ENCODE measurements around the gene KRTAP11-1. TPM values are rescaled to one million over a fixed set of nuclear protein-coding genes. Genes with fewer than 3 reads are reported as not detected.

The KRTAP11-1 gene
- total and polyA plus RNA-seq, 2 experiments from 2014 or later, result not detected

GRCh38 chr21:30917557-30917956, 36.2 kb upstream of the KRTAP11-1 start:
- DNase-seq (ENCODE audit: low spot score), result no peak
- Histone ChIP-seq H3K9me3 (ENCODE audit: low read depth) (no peaks in the 10 kb centered on the region), H3K27ac (no peak overlapping the region), H2AFZ (no peak overlapping the region), H3K27me3 (no peaks in the 10 kb centered on the region), H3K4me1 (ENCODE audit: insufficient read depth) (no peaks in the 10 kb centered on the region), H3K4me3 (no peak overlapping the region), H3K9me2 (replicated peaks; ENCODE audit: insufficient read depth) (no peaks in the 10 kb centered on the region), H3K36me3 (replicated peaks; ENCODE audit: insufficient read depth, low read depth) (no peaks in the 10 kb centered on the region), H3K79me2 (no peaks in the 10 kb centered on the region), H4K20me1 (ENCODE audit: insufficient read depth, poor library complexity, severe bottlenecking) (no peaks in the 10 kb centered on the region), H3K4me2 (no peak overlapping the region)
- WGBS (ENCODE audit: low lambda C conversion rate, missing lambda C conversion rate), result 95% methylated on average over 1 of the region's 1 CpG
- TF ChIP-seq EZH2 (IDR thresholded peaks at IDR 0.05; ENCODE audit: borderline replicate concordance) (no peak), EZH2phosphoT487 (IDR thresholded peaks at IDR 0.05; ENCODE audit: low read depth, severe bottlenecking, unreplicated experiment) (no peak), CTCF (IDR thresholded peaks at IDR 0.05; ENCODE audit: poor library complexity) (no peak)

DNA sequence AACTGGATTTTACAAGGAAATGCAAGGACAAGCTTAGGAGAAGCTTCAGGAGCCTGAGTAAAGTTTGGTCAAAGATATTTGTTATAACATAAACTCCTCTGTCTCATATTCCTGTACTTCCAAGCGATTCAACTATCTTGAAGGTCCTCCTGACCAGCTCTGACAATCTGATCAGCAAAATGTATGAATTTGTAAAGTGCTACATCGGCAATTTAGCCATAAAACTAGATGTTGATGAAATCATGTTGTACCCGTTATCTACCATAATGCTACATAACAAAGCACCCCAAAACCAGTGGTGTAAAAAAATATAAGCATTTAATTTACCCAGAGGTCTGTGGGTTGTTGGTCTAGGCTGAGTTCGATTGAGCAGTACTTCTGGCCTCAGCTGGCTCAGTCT, 19.5 kb upstream of the KRTAP11-1 start:
- no peak for DNase-seq (ENCODE audit: low spot score)
- TF ChIP-seq EZH2 (IDR thresholded peaks at IDR 0.05; ENCODE audit: borderline replicate concordance) (no peak), CTCF (IDR thresholded peaks at IDR 0.05; ENCODE audit: poor library complexity) (no peak), EZH2phosphoT487 (IDR thresholded peaks at IDR 0.05; ENCODE audit: low read depth, severe bottlenecking, unreplicated experiment) (no peak)
- no peaks in the 10 kb centered on the region for H3K36me3 ChIP-seq (replicated peaks; ENCODE audit: insufficient read depth, low read depth)
- no peaks in the 10 kb centered on the region for H3K4me1 ChIP-seq (ENCODE audit: insufficient read depth)
- H3K27me3 ChIP-seq, result no peaks in the 10 kb centered on the region
- H3K9me3 ChIP-seq (ENCODE audit: low read depth), result no peaks in the 10 kb centered on the region
- H3K4me3 ChIP-seq, result no peak overlapping the region
- H3K9me2 ChIP-seq (replicated peaks; ENCODE audit: insufficient read depth), result no peaks in the 10 kb centered on the region
- H3K27ac ChIP-seq, result no peak overlapping the region
- H3K4me2 ChIP-seq, result no peak overlapping the region
- no peaks in the 10 kb centered on the region for H3K79me2 ChIP-seq
- WGBS (ENCODE audit: low lambda C conversion rate, missing lambda C conversion rate), result 72% methylated on average over 4 of the region's 4 CpGs
- no peaks in the 10 kb centered on the region for H4K20me1 ChIP-seq (ENCODE audit: insufficient read depth, poor library complexity, severe bottlenecking)
- H2AFZ ChIP-seq, result no peak overlapping the region

- Histone ChIP-seq H2AFZ (no peak overlapping the region), H3K4me2 (no peak overlapping the region), H4K20me1 (ENCODE audit: insufficient read depth, poor library complexity, severe bottlenecking) (no peaks in the 10 kb centered on the region), H3K9me2 (replicated peaks; ENCODE audit: insufficient read depth) (no peaks in the 10 kb centered on the region), H3K9me3 (ENCODE audit: low read depth) (no peaks in the 10 kb centered on the region), H3K4me3 (no peak overlapping the region), H3K27me3 (no peaks in the 10 kb centered on the region), H3K79me2 (no peaks in the 10 kb centered on the region), H3K36me3 (replicated peaks; ENCODE audit: insufficient read depth, low read depth) (no peaks in the 10 kb centered on the region), H3K4me1 (ENCODE audit: insufficient read depth) (no peaks in the 10 kb centered on the region), H3K27ac (no peak overlapping the region)
- TF ChIP-seq CTCF (IDR thresholded peaks at IDR 0.05; ENCODE audit: poor library complexity), result no peak
- no peak for TF ChIP-seq EZH2phosphoT487 (IDR thresholded peaks at IDR 0.05; ENCODE audit: low read depth, severe bottlenecking, unreplicated experiment)
- no peak for TF ChIP-seq EZH2 (IDR thresholded peaks at IDR 0.05; ENCODE audit: borderline replicate concordance)
- WGBS (ENCODE audit: low lambda C conversion rate, missing lambda C conversion rate), result 87% methylated on average over 8 of the region's 8 CpGs
- no peak for DNase-seq (ENCODE audit: low spot score)
Observed at GRCh38 chr21:30882866-30883597, 1.7 kb upstream of the KRTAP11-1 start.
